Measurements from ENCODE around the gene ABTB2. TPM values are rescaled to one million over a fixed set of nuclear protein-coding genes. Genes with fewer than 3 reads are reported as not detected.
"Not testable (repeated sequence)": the region's sequence is repeated elsewhere in the genome, so short reads cannot be mapped to it uniquely, and the experiment has no call there.

Gene ABTB2
- total RNA-seq, 1 donor from 2014 or later, result 72.8 TPM

DNA sequence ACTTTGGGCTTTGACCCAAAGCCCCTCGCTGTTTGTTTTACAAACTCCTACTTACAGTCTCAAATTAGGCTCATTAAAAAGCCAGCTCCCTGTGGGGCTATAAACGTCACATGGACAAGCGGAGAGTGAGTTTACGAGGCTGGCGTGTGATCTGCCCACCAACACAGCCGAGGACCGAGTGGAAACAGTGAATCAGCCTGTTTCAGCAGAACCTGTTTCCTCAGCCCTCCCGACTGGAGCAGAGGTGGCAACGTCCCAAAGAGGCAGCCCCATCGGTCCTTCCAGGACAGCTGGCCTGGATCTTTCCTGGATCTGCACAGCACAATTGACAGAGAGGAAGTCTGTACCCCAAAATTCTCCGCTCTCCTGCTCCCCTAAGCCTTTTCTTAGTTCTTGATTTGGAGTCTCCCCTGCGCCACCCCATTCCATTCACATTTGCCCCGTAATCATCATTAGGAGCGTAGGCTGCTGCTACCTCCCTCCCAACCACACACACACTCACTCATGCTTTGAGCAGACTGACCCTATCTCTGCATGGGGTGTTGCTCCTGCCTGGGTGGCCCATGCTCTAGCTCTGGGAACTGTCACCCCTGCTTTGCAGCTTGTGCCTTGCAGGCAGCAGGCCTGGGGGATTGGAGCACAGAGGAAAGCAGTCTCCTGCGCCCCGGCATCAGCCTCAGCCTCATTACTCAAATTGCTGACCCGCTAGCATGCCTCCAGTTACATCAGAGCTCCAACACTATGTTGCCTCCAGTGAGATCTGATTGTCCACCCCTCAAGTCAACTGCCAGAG is 134.6 kb downstream of the ABTB2 start:
- peak overlapping the region; percentile 82 for H3K27ac Mint-ChIP-seq (ENCODE audit: unreplicated experiment)
- H3K27me3 Mint-ChIP-seq (ENCODE audit: unreplicated experiment), result peaks cover 8% of the 10 kb centered on the region
- TF ChIP-seq, protein P1, sequence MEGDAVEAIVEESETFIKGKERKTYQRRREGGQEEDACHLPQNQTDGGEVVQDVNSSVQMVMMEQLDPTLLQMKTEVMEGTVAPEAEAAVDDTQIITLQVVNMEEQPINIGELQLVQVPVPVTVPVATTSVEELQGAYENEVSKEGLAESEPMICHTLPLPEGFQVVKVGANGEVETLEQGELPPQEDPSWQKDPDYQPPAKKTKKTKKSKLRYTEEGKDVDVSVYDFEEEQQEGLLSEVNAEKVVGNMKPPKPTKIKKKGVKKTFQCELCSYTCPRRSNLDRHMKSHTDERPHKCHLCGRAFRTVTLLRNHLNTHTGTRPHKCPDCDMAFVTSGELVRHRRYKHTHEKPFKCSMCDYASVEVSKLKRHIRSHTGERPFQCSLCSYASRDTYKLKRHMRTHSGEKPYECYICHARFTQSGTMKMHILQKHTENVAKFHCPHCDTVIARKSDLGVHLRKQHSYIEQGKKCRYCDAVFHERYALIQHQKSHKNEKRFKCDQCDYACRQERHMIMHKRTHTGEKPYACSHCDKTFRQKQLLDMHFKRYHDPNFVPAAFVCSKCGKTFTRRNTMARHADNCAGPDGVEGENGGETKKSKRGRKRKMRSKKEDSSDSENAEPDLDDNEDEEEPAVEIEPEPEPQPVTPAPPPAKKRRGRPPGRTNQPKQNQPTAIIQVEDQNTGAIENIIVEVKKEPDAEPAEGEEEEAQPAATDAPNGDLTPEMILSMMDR (IDR thresholded peaks at IDR 0.05; ENCODE audit: unreplicated experiment), result no peak

DNA sequence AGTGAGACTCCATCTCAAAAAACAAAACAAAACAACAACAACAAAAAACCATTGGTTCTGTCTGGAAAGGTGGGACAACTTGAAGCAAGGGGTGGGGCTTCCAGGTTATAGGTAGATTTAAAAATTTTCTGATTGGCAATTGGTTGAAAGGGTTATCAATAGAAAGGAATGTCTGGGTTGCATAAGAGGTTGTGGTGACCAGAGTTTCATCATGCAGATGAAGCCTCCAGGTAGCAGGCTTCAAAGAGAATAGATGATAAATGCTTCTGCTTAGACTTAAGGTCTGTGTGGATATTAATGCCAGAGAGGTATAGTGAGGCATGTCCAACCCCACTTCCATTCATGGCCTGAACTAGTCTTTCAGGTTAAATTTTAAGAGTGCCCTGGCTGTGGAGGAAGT is 135.8 kb downstream of the ABTB2 start:
- Mint-ChIP-seq H3K36me3 (ENCODE audit: low read depth, unreplicated experiment) (no peaks in the 10 kb centered on the region), H3K27me3 (ENCODE audit: unreplicated experiment) (peaks cover 8% of the 10 kb centered on the region), H3K9me3 (ENCODE audit: unreplicated experiment) (no peaks in the 10 kb centered on the region), H3K27ac (ENCODE audit: unreplicated experiment) (peak overlapping the region; percentile 13), H3K4me3 (ENCODE audit: unreplicated experiment) (no peak overlapping the region), H3K4me1 (ENCODE audit: unreplicated experiment) (peaks cover 30% of the 10 kb centered on the region)
- TF ChIP-seq, protein P1 (IDR thresholded peaks at IDR 0.05; ENCODE audit: unreplicated experiment), result no peak
- DNase-seq (ENCODE audit: low spot score), result no peak

More for the DNA sequence above, 134.6 kb downstream of the ABTB2 start:
- Mint-ChIP-seq H3K4me3 (ENCODE audit: unreplicated experiment) (peak overlapping the region; percentile 44), H3K9me3 (ENCODE audit: unreplicated experiment) (no peaks in the 10 kb centered on the region), H3K36me3 (ENCODE audit: low read depth, unreplicated experiment) (no peaks in the 10 kb centered on the region), H3K4me1 (ENCODE audit: unreplicated experiment) (peaks cover 30% of the 10 kb centered on the region)
- no peak for DNase-seq (ENCODE audit: low spot score)

DNA sequence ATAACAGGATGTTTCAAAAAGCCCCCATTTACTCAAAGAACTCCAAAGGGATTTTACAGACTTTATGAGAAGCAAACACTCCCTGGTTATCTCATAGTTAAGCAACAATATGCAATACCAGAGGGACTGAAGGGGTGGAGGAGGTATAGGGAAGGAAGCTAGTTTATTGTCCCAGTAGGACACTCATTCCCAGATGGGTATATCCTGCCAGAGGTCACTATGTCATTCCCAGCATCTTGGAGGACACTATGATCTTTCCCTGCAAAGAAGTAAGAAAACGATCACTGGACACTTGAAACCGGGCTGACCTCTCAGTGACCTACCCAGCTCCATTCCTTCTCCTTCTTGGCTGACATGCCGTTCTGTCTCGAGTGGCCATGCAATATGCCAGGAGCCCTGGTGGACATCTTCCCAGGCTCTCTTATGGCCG is 137.9 kb downstream of the ABTB2 start:
- Mint-ChIP-seq H3K27ac (ENCODE audit: unreplicated experiment) (peak overlapping the region; percentile 32), H3K36me3 (ENCODE audit: low read depth, unreplicated experiment) (no peaks in the 10 kb centered on the region), H3K27me3 (ENCODE audit: unreplicated experiment) (peaks cover 8% of the 10 kb centered on the region), H3K4me3 (ENCODE audit: unreplicated experiment) (peak overlapping the region; percentile 9), H3K4me1 (ENCODE audit: unreplicated experiment) (peaks cover 30% of the 10 kb centered on the region), H3K9me3 (ENCODE audit: unreplicated experiment) (no peaks in the 10 kb centered on the region)
- no peak for DNase-seq (ENCODE audit: low spot score)
- TF ChIP-seq, protein P1 (IDR thresholded peaks at IDR 0.05; ENCODE audit: unreplicated experiment), result no peak

DNA sequence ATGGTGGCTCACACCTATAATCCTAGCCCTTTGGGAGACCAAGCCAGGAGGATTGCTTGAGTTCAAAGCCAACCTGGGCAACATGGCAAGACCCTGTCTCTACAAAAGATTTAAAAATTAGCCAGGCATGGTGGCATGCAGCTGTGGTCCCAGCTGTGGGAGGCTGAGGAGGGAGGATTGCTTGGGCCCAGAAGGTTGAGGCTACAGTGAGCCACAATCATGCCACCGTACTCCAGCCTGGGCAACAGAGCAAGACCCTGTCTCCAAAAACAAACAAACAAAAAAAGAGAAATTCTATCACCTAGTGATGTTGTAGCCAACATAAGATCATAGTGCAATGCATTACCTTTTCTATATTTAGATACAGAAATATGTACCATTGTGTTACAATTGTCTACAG is 138.5 kb downstream of the ABTB2 start:
- H3K27ac Mint-ChIP-seq (ENCODE audit: unreplicated experiment), result no peak overlapping the region
- peaks cover 28% of the 10 kb centered on the region for H3K4me1 Mint-ChIP-seq (ENCODE audit: unreplicated experiment)
- no peak for DNase-seq (ENCODE audit: low spot score)
- no peaks in the 10 kb centered on the region for H3K36me3 Mint-ChIP-seq (ENCODE audit: low read depth, unreplicated experiment)
- TF ChIP-seq, protein P1 (IDR thresholded peaks at IDR 0.05; ENCODE audit: unreplicated experiment), result no peak
- H3K4me3 Mint-ChIP-seq (ENCODE audit: unreplicated experiment), result no peak overlapping the region
- H3K27me3 Mint-ChIP-seq (ENCODE audit: unreplicated experiment), result peaks cover 8% of the 10 kb centered on the region
- no peaks in the 10 kb centered on the region for H3K9me3 Mint-ChIP-seq (ENCODE audit: unreplicated experiment)

DNA sequence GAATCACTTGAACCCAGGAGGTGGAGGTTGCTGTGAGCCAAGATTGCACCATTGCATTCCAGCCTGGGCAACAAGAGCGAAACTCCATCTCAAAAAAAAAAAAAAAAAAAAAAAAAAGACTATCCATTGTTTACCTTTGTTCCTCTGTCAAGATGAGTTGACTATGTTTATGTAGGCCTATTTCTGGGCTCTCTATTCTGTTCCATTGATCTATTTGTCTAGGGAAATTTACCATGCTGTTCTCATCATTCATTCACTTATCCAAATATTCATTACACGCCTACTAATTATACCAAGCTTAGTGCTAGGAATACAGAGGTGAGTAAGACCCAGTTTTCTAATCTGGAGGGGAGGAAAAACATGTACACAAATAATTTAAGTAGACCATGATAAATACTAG is 139.1 kb downstream of the ABTB2 start:
- H3K4me1 Mint-ChIP-seq (ENCODE audit: unreplicated experiment), result peaks cover 29% of the 10 kb centered on the region
- H3K9me3 Mint-ChIP-seq (ENCODE audit: unreplicated experiment); H3K36me3 Mint-ChIP-seq (ENCODE audit: low read depth, unreplicated experiment); DNase-seq (ENCODE audit: low spot score); H3K27me3 Mint-ChIP-seq (ENCODE audit: unreplicated experiment); H3K27ac Mint-ChIP-seq (ENCODE audit: unreplicated experiment); H3K4me3 Mint-ChIP-seq (ENCODE audit: unreplicated experiment): not testable (repeated sequence)
